K562 (cell line): ENCODE measurements around the gene RNF43. TPM values are rescaled to one million over a fixed set of nuclear protein-coding genes. Genes with fewer than 3 reads are reported as not detected.

Experiments
- SRSF9 ChIP-seq: fragments of 200-400 bp; formaldehyde crosslinking; IDR thresholded peaks from 2 replicates; pipeline ENCODE4 v1.6.1; 2017; ENCODE audit warnings: low read depth, low read length, borderline replicate concordance
- ZNF23 ChIP-seq: fragments of 250-450 bp; sonication (Bioruptor Pico); IDR thresholded peaks from 2 replicates; pipeline ENCODE4 v1.4.0; 2020; ENCODE audit warnings: mild to moderate bottlenecking
- ZNF79 ChIP-seq: fragments of 250-450 bp; sonication (Bioruptor Pico); IDR thresholded peaks from 2 replicates; pipeline ENCODE4 v1.4.0; 2020; ENCODE audit warnings: low read depth, mild to moderate bottlenecking, moderate library complexity
- polyA plus RNA-seq, 8 experiments: library from polyadenylated mRNA; depleted of rRNA in 4 of 8; stranded (reverse) in 5 of 8; unstranded in 3 of 8; fragments of >200 nt; fragmentation: Nextera tagmentation in 2 of 8; fragmentation: Illumina TruSeq in 1 of 8; extraction: Ambion mirVana in 2 of 8; extraction: Trizol in 1 of 8; gene quantifications; 2 replicates each; pipeline versions ENCODE4 v1.2.1 to v1.2.3, GENCODE V29; 2011 to 2014; ENCODE audit warnings: inconsistent platforms in 1 of 8, missing spikeins in 1 of 8
- total RNA-seq, 7 experiments: library from RNA; depleted of rRNA in 6 of 7; stranded (reverse); fragments of >200 nt in 6 of 7; fragmentation: Illumina TruSeq in 2 of 7; extraction: Trizol in 2 of 7; gene quantifications; 2 replicates each; pipeline versions ENCODE4 v1.2.1 to v1.2.3, GENCODE V29; 2011 to 2021; ENCODE audit warnings: low replicate concordance in 1 of 7
- TF ChIP-seq, protein P1 (sequence below): fragments of 200-600 bp; sonication (generic); IDR thresholded peaks from one replicate; pipeline ENCODE4 v1.6.1; 2012; ENCODE audit warnings: mild to moderate bottlenecking, low read depth, low read length, inconsistent platforms
- TF ChIP-seq, protein P2 (sequence below): fragments of 450-650 bp; IDR thresholded peaks from 2 replicates; pipeline ENCODE4 v1.6.1; 2016; ENCODE audit warnings: low read depth, mild to moderate bottlenecking, moderate library complexity
- TF ChIP-seq, protein P3 (sequence below), 2 experiments: fragments of 450-650 bp in 1 of 2; sonication (generic) in 1 of 2; formaldehyde crosslinking in 1 of 2; IDR thresholded peaks; 2 replicates each; pipeline versions ENCODE4 v1.7.1 to v1.9.0; 2016 to 2022; ENCODE audit warnings: inconsistent platforms in 1 of 2, mild to moderate bottlenecking in 1 of 2, missing genetic modification reagents in 1 of 2

Gene RNF43
- total and polyA plus RNA-seq, 9 of the 15 experiments (the other 6 are each of a cell fraction or from before 2014, with no cell fraction given), result 0.29 to 2.7 (median 1.4) TPM

DNA sequence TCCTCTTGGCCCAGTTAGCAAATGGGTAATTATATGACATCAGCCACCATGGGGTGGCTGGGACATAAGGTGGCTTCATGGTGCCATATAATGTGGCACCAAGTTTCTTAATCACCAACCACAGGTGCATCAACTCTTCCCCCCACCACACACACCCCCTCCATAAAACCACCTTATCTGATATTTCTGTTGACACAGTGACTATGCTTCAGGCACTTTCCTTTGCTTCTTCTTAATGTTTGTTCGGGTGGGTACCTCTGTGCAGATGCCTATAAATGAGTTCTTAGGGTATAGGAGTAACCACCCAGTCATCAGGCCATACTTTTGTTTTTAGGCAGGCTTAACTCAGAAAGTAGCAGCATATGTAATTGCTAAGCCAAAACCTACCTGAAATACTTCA, 29.5 kb downstream of the RNF43 start (continued):
- TF ChIP-seq, protein P1, sequence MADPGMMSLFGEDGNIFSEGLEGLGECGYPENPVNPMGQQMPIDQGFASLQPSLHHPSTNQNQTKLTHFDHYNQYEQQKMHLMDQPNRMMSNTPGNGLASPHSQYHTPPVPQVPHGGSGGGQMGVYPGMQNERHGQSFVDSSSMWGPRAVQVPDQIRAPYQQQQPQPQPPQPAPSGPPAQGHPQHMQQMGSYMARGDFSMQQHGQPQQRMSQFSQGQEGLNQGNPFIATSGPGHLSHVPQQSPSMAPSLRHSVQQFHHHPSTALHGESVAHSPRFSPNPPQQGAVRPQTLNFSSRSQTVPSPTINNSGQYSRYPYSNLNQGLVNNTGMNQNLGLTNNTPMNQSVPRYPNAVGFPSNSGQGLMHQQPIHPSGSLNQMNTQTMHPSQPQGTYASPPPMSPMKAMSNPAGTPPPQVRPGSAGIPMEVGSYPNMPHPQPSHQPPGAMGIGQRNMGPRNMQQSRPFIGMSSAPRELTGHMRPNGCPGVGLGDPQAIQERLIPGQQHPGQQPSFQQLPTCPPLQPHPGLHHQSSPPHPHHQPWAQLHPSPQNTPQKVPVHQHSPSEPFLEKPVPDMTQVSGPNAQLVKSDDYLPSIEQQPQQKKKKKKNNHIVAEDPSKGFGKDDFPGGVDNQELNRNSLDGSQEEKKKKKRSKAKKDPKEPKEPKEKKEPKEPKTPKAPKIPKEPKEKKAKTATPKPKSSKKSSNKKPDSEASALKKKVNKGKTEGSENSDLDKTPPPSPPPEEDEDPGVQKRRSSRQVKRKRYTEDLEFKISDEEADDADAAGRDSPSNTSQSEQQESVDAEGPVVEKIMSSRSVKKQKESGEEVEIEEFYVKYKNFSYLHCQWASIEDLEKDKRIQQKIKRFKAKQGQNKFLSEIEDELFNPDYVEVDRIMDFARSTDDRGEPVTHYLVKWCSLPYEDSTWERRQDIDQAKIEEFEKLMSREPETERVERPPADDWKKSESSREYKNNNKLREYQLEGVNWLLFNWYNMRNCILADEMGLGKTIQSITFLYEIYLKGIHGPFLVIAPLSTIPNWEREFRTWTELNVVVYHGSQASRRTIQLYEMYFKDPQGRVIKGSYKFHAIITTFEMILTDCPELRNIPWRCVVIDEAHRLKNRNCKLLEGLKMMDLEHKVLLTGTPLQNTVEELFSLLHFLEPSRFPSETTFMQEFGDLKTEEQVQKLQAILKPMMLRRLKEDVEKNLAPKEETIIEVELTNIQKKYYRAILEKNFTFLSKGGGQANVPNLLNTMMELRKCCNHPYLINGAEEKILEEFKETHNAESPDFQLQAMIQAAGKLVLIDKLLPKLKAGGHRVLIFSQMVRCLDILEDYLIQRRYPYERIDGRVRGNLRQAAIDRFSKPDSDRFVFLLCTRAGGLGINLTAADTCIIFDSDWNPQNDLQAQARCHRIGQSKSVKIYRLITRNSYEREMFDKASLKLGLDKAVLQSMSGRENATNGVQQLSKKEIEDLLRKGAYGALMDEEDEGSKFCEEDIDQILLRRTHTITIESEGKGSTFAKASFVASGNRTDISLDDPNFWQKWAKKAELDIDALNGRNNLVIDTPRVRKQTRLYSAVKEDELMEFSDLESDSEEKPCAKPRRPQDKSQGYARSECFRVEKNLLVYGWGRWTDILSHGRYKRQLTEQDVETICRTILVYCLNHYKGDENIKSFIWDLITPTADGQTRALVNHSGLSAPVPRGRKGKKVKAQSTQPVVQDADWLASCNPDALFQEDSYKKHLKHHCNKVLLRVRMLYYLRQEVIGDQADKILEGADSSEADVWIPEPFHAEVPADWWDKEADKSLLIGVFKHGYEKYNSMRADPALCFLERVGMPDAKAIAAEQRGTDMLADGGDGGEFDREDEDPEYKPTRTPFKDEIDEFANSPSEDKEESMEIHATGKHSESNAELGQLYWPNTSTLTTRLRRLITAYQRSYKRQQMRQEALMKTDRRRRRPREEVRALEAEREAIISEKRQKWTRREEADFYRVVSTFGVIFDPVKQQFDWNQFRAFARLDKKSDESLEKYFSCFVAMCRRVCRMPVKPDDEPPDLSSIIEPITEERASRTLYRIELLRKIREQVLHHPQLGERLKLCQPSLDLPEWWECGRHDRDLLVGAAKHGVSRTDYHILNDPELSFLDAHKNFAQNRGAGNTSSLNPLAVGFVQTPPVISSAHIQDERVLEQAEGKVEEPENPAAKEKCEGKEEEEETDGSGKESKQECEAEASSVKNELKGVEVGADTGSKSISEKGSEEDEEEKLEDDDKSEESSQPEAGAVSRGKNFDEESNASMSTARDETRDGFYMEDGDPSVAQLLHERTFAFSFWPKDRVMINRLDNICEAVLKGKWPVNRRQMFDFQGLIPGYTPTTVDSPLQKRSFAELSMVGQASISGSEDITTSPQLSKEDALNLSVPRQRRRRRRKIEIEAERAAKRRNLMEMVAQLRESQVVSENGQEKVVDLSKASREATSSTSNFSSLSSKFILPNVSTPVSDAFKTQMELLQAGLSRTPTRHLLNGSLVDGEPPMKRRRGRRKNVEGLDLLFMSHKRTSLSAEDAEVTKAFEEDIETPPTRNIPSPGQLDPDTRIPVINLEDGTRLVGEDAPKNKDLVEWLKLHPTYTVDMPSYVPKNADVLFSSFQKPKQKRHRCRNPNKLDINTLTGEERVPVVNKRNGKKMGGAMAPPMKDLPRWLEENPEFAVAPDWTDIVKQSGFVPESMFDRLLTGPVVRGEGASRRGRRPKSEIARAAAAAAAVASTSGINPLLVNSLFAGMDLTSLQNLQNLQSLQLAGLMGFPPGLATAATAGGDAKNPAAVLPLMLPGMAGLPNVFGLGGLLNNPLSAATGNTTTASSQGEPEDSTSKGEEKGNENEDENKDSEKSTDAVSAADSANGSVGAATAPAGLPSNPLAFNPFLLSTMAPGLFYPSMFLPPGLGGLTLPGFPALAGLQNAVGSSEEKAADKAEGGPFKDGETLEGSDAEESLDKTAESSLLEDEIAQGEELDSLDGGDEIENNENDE, result no peak
- TF ChIP-seq, protein P2, sequence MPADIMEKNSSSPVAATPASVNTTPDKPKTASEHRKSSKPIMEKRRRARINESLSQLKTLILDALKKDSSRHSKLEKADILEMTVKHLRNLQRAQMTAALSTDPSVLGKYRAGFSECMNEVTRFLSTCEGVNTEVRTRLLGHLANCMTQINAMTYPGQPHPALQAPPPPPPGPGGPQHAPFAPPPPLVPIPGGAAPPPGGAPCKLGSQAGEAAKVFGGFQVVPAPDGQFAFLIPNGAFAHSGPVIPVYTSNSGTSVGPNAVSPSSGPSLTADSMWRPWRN, result peak; percentile 25; the same call in 1 of the 2 replicates
- TF ChIP-seq, protein P3, sequence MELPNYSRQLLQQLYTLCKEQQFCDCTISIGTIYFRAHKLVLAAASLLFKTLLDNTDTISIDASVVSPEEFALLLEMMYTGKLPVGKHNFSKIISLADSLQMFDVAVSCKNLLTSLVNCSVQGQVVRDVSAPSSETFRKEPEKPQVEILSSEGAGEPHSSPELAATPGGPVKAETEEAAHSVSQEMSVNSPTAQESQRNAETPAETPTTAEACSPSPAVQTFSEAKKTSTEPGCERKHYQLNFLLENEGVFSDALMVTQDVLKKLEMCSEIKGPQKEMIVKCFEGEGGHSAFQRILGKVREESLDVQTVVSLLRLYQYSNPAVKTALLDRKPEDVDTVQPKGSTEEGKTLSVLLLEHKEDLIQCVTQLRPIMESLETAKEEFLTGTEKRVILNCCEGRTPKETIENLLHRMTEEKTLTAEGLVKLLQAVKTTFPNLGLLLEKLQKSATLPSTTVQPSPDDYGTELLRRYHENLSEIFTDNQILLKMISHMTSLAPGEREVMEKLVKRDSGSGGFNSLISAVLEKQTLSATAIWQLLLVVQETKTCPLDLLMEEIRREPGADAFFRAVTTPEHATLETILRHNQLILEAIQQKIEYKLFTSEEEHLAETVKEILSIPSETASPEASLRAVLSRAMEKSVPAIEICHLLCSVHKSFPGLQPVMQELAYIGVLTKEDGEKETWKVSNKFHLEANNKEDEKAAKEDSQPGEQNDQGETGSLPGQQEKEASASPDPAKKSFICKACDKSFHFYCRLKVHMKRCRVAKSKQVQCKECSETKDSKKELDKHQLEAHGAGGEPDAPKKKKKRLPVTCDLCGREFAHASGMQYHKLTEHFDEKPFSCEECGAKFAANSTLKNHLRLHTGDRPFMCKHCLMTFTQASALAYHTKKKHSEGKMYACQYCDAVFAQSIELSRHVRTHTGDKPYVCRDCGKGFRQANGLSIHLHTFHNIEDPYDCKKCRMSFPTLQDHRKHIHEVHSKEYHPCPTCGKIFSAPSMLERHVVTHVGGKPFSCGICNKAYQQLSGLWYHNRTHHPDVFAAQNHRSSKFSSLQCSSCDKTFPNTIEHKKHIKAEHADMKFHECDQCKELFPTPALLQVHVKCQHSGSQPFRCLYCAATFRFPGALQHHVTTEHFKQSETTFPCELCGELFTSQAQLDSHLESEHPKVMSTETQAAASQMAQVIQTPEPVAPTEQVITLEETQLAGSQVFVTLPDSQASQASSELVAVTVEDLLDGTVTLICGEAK (IDR thresholded peaks at IDR 0.05), result no peak
- TF ChIP-seq, protein P3 (CRISPR knock-in tag; IDR thresholded peaks at IDR 0.05), result no peak
- TF ChIP-seq ZNF79 (CRISPR knock-in tag), result no peak
- no peak for TF ChIP-seq ZNF23 (CRISPR knock-in tag)
- no peak for TF ChIP-seq SRSF9
